ENCODE measurements around the gene TRIB2.

The TRIB2 gene

GRCh38 chr2:12721566-12722446, 5.1 kb downstream of the TRIB2 start:
- no peaks in the 10 kb centered on the region for H3K36me3 ChIP-seq
- no peak overlapping the region for H3K27ac ChIP-seq
- TF ChIP-seq, protein P1, sequence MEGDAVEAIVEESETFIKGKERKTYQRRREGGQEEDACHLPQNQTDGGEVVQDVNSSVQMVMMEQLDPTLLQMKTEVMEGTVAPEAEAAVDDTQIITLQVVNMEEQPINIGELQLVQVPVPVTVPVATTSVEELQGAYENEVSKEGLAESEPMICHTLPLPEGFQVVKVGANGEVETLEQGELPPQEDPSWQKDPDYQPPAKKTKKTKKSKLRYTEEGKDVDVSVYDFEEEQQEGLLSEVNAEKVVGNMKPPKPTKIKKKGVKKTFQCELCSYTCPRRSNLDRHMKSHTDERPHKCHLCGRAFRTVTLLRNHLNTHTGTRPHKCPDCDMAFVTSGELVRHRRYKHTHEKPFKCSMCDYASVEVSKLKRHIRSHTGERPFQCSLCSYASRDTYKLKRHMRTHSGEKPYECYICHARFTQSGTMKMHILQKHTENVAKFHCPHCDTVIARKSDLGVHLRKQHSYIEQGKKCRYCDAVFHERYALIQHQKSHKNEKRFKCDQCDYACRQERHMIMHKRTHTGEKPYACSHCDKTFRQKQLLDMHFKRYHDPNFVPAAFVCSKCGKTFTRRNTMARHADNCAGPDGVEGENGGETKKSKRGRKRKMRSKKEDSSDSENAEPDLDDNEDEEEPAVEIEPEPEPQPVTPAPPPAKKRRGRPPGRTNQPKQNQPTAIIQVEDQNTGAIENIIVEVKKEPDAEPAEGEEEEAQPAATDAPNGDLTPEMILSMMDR (IDR thresholded peaks at IDR 0.05): no peak
- H3K4me1 ChIP-seq (ENCODE audit: control insufficient read depth in 1 of 2, insufficient read depth in 1 of 2, low read depth in 1 of 2, low read length in 1 of 2): peaks cover 15 to 20% of the 10 kb centered on the region in 2 experiments
- H3K4me3 ChIP-seq (ENCODE audit: low read depth in 1 of 2, low read length in 1 of 2): no peak overlapping the region
- H3K27me3 ChIP-seq: peaks cover 89% of the 10 kb centered on the region
- H3K9me3 ChIP-seq: no peaks in the 10 kb centered on the region

GRCh38 chr2:12722447-12723316, 5.9 kb downstream of the TRIB2 start:
- no peak overlapping the region for H3K27ac ChIP-seq
- H3K9me3 ChIP-seq: no peaks in the 10 kb centered on the region
- TF ChIP-seq, protein P1 (IDR thresholded peaks at IDR 0.05): no peak
- no peak overlapping the region for H3K4me3 ChIP-seq (ENCODE audit: low read depth in 1 of 2, low read length in 1 of 2)
- H3K36me3 ChIP-seq: no peaks in the 10 kb centered on the region
- H3K27me3 ChIP-seq: peaks cover 82% of the 10 kb centered on the region
- H3K4me1 ChIP-seq (ENCODE audit: control insufficient read depth in 1 of 2, insufficient read depth in 1 of 2, low read depth in 1 of 2, low read length in 1 of 2): peaks cover 8 to 11% of the 10 kb centered on the region in 2 experiments

DNA sequence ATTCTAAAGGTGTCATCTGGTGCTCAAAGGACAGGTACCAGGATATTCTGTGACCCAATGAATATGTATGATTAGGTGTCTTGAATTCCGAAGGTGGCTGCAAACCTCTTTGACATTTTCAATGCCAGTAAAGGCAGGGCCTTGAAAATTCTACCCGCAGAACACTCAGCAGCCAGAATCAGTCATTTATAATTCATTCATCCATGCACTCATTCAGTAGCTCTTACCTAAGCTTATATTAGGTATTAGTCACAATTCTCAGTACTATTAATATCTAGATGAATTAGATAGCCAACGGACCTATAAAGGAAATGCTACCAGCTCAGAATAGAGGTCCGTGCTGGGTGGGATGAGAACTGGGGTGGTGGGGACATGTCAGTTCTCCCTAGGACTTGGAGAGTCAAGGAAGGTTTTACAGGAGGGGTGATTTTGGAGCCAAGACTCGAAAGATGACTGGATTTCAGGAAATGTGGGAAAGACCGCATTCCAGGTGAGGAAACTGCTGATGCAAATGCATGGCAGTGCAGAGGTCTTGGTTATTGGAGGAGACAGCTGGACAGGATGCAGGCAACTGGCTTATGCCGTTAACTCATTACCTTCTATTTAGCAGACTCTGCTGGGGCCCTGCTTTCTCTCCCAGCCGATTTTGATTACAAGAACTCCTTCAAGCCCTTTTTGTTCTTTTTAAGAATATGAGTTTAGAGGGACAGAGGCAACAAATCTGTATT, 7.2 kb downstream of the TRIB2 start:
- H3K4me1 ChIP-seq (ENCODE audit: control insufficient read depth in 1 of 2, insufficient read depth in 1 of 2, low read depth in 1 of 2, low read length in 1 of 2): no peaks in the 10 kb centered on the region
- H3K27me3 ChIP-seq: peaks cover 81% of the 10 kb centered on the region
- no peaks in the 10 kb centered on the region for H3K36me3 ChIP-seq
- H3K9me3 ChIP-seq: no peaks in the 10 kb centered on the region
- H3K27ac ChIP-seq: no peak overlapping the region
- no peak overlapping the region for H3K4me3 ChIP-seq (ENCODE audit: low read depth in 1 of 2, low read length in 1 of 2)
- TF ChIP-seq, protein P1 (IDR thresholded peaks at IDR 0.05): no peak

- Histone ChIP-seq H3K27ac (no peak overlapping the region), H3K36me3 (no peaks in the 10 kb centered on the region), H3K4me1 (ENCODE audit: control insufficient read depth in 1 of 2, insufficient read depth in 1 of 2, low read depth in 1 of 2, low read length in 1 of 2) (no peaks in the 10 kb centered on the region), H3K9me3 (no peaks in the 10 kb centered on the region), H3K27me3 (peaks cover 73% of the 10 kb centered on the region), H3K4me3 (ENCODE audit: low read depth in 1 of 2, low read length in 1 of 2) (no peak overlapping the region)
- TF ChIP-seq, protein P1 (IDR thresholded peaks at IDR 0.05): no peak
Observed at GRCh38 chr2:12725233-12726187, 8.8 kb downstream of the TRIB2 start.
